ENCODE results near the gene AKAP11. TPM values are rescaled to one million over a fixed set of nuclear protein-coding genes. Genes with fewer than 3 reads are reported as not detected.

Gene AKAP11
- total and polyA plus RNA-seq, 2 of the 4 experiments (the other 2 are of a cell fraction) = 8.0 to 19.7 TPM

DNA sequence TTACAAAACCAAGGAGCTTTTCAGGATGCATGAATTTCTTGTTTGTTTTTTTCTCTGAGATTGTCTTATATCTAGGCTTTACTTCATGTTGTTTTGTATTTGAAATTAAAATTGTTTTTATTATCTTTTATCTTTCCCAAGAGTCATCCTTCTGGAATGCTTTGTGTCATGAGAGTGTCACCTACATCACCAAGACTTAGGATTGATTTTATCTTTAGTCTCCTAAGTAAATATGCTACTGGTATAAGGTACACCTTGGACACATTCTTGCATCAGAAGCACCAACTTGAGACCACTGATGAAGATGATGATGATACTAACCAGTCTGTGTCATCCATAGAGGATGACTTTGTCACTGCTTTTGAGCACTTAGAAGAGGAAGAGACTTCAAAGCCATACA is 26.4 kb downstream of the AKAP11 start:
- no peak overlapping the region for H3K4me2 ChIP-seq (ENCODE audit: low read depth, low read length)

More for the DNA sequence above, 26.4 kb downstream of the AKAP11 start:
- Histone ChIP-seq H3K4ac (ENCODE audit: low read depth, low read length) (no peak overlapping the region), H4K91ac (ENCODE audit: insufficient read depth, low read depth, low read length) (no peak overlapping the region), H3K36me3 (ENCODE audit: control insufficient read depth, insufficient read depth, low read length) (peaks cover 27% of the 10 kb centered on the region), H3K4me3 (ENCODE audit: insufficient read depth, low read depth, low read length) (no peak overlapping the region), H2BK5ac (ENCODE audit: low read depth, low read length, poor library complexity, severe bottlenecking) (no peak overlapping the region), H3K9me1 (ENCODE audit: insufficient read depth, low read length) (no peaks in the 10 kb centered on the region), H2AK5ac (ENCODE audit: low read depth, low read length) (no peak overlapping the region), H2AFZ (replicated peaks; ENCODE audit: low read length, poor library complexity) (no peak overlapping the region), H2AK9ac (replicated peaks; ENCODE audit: low read depth, low read length, poor library complexity) (no peak overlapping the region), H3K56ac (ENCODE audit: extremely low read depth, insufficient read depth, low read length) (no peak overlapping the region), H3K27me3 (ENCODE audit: control insufficient read depth, insufficient read depth, low read length) (no peaks in the 10 kb centered on the region), H3K9me3 (ENCODE audit: control insufficient read depth, insufficient read depth, low read length) (no peaks in the 10 kb centered on the region), H3K4me1 (ENCODE audit: control insufficient read depth, insufficient read depth, low read length) (no peaks in the 10 kb centered on the region), H3K18ac (ENCODE audit: low read depth, low read length) (no peak overlapping the region), H3K23ac (ENCODE audit: low read depth, low read length) (no peak overlapping the region), H3K79me1 (ENCODE audit: low read depth in 1 of 2, low read length in 2 of 2) (no peaks in the 10 kb centered on the region; a peak in 1 of 4 replicates), H2BK120ac (ENCODE audit: low read depth, low read length) (no peak overlapping the region), H4K20me1 (ENCODE audit: insufficient read depth, low read length) (no peaks in the 10 kb centered on the region), H3K9ac (ENCODE audit: low read depth, low read length) (no peak overlapping the region), H2BK20ac (ENCODE audit: low read depth, low read length) (no peak overlapping the region), H3K14ac (replicated peaks; ENCODE audit: low read depth, low read length) (no peak overlapping the region), H4K5ac (ENCODE audit: low read depth, low read length) (no peak overlapping the region), H3K27ac (ENCODE audit: insufficient read depth, low read length) (no peak overlapping the region), H4K8ac (ENCODE audit: low read depth in 2 of 2, low read length in 2 of 2) (no peak overlapping the region), H2BK15ac (ENCODE audit: low read depth, low read length) (no peak overlapping the region)
- TF ChIP-seq RAD21 (IDR thresholded peaks at IDR 0.05; ENCODE audit: low read length) = no peak
- TF ChIP-seq RFX5 (IDR thresholded peaks at IDR 0.05; ENCODE audit: low read depth, low read length) = no peak
- no peak for TF ChIP-seq CEBPB (IDR thresholded peaks at IDR 0.05; ENCODE audit: low read depth, low read length)
- TF ChIP-seq SMC3 (IDR thresholded peaks at IDR 0.05; ENCODE audit: low read depth, low read length) = no peak
- TF ChIP-seq RCOR1 (IDR thresholded peaks at IDR 0.05; ENCODE audit: insufficient replicate concordance, low read length) = no peak
- TF ChIP-seq, protein P1, sequence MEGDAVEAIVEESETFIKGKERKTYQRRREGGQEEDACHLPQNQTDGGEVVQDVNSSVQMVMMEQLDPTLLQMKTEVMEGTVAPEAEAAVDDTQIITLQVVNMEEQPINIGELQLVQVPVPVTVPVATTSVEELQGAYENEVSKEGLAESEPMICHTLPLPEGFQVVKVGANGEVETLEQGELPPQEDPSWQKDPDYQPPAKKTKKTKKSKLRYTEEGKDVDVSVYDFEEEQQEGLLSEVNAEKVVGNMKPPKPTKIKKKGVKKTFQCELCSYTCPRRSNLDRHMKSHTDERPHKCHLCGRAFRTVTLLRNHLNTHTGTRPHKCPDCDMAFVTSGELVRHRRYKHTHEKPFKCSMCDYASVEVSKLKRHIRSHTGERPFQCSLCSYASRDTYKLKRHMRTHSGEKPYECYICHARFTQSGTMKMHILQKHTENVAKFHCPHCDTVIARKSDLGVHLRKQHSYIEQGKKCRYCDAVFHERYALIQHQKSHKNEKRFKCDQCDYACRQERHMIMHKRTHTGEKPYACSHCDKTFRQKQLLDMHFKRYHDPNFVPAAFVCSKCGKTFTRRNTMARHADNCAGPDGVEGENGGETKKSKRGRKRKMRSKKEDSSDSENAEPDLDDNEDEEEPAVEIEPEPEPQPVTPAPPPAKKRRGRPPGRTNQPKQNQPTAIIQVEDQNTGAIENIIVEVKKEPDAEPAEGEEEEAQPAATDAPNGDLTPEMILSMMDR (conservative IDR thresholded peaks at IDR 0.05; ENCODE audit: low read depth, low read length) = no peak
- TF ChIP-seq FOS (IDR thresholded peaks at IDR 0.05; ENCODE audit: low read depth, low read length) = no peak
- TF ChIP-seq, protein P2, sequence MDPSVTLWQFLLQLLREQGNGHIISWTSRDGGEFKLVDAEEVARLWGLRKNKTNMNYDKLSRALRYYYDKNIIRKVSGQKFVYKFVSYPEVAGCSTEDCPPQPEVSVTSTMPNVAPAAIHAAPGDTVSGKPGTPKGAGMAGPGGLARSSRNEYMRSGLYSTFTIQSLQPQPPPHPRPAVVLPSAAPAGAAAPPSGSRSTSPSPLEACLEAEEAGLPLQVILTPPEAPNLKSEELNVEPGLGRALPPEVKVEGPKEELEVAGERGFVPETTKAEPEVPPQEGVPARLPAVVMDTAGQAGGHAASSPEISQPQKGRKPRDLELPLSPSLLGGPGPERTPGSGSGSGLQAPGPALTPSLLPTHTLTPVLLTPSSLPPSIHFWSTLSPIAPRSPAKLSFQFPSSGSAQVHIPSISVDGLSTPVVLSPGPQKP (IDR thresholded peaks at IDR 0.05; ENCODE audit: borderline replicate concordance, low read depth, low read length) = no peak
- no peak for TF ChIP-seq MXI1 (IDR thresholded peaks at IDR 0.05; ENCODE audit: borderline replicate concordance, low read depth, low read length)
- no peak for TF ChIP-seq CHD1 (IDR thresholded peaks at IDR 0.05; ENCODE audit: low read depth, low read length)
- TF ChIP-seq BHLHE40 (IDR thresholded peaks at IDR 0.05; ENCODE audit: low read depth, low read length) = no peak
- in situ Hi-C loops (cut with MboI; ENCODE audit: low sequenced_read_pairs) (no loop called here), dilution Hi-C loops (cut with HindIII; ENCODE audit: low sequenced_read_pairs, unreplicated experiment) (no loop called here), intact Hi-C loops (cut with micrococcal nuclease) (no loop called here)
- ChIA-PET POLR2A (ENCODE audit: unreplicated experiment) (no interaction called here), CTCF (no interaction called here)
- no peak for DNase-seq
- no peak for ATAC-seq (ENCODE audit: low read depth)
- BruUV-seq (replicated peaks) = no TSS peak

Measured in IMR-90 (cell line).